ENCODE results near the gene SEMA4D.

GRCh38 chr9:89502671-89503070, 4.8 kb upstream of the SEMA4D start:
- no peak for TF ChIP-seq CTCF (IDR thresholded peaks at IDR 0.05)
- no peak for TF ChIP-seq POLR2A (IDR thresholded peaks at IDR 0.05)
